Bronchus fibroblast of lung (primary cell): Measurements from ENCODE around the gene LMAN2. TPM values are rescaled to one million over a fixed set of nuclear protein-coding genes. Genes with fewer than 3 reads are reported as not detected.

Source experiments
- total RNA-seq: library from RNA; depleted of rRNA; stranded (reverse); fragments of >200 nt; gene quantifications from 2 replicates; pipeline ENCODE4 v1.2.3, GENCODE V29; 2015

LMAN2 gene
- total RNA-seq = 253 and 263 TPM in 2 replicates

DNA sequence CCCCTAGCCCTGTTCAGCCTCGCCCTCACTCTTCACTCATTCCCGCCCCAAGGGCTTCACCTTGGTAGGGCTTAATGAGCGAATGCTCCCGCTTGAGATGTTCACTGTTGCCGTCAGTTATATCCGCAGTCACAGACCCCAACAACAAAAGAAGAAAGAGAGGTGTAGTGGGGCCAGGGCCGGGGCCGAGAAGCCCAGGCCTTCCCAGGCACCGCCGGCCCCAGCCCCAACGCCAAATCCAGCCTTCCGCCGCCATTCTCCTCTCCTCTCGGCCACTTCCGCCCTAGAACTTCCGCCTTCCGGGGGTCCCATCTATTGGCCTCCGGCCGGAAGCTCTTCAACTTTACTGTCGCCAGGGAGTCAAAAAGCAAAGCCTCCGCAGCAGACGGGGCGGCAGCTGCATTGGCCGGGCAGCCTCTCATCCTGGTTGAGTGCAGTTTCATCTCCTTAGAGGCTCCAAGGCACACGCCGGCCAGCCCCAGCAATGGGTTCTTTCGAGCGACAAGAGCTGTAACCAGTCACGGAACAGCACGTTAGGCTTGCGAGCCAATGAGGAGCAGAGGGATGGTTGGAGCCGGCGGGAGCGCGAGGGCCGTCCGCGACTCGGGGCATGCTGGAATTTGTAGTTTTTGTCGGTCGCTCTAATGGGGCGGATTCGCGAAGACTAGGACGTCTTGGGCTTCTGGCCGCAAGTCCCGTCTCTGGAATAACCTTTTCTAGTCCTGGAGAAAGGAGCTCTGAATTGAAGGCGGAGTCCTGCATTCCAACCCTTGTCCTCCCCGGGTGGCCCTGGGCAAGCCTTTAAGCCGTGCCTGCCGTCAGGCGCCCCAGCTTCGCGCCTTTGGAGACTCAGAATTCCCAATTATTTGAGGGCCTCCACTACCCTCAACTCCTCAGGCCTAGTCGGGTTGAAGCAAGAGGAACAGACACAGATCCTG is at the start of gene LMAN2:
Gene LMAN2, minus strand, starts transcription at position 277 of the 938 bp plus-strand sequence. Its CDS starts 21 bp downstream, at position 256.

DNA sequence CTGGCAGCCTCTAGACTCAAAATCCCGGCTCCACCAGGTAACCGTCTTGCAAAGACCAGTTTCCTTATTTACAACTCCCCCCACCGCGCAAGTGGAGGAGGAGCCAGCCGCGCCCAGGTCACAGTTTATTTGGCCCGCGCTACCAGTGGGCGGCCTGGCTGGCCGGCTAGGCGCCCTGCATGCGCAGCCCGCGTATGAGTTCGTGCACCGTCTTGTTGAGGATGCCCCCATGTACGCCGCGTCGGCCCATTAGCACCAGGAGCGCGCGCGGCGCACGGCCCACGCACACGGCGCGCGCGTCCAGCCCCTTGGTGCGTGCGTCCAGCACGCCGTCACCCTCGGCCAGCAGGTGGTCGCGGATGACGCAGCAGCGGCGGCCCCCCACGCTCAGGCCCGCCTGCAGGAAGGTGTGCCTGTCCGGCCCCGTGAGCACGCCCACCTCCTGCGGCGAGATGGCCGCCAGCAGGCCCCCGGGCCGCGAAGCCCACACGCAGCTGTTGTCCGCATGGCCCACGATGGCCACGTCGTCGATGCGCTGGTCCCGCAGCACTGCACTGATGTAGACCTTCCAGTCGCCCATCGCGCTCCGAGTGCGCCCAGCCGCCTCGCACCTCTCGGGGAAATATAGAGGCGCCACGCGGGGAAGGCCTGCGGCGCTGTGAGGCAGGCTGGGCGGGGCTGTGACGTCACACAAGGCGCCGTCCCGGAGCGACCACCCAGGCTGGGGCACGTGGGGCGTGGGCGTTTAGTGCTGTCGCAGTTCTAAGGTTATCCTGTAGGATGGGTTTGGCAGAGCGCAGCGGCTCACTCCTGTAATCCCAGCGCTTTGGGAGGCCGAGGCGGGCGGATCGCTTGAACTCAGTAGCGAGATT is 48.8 kb upstream of the LMAN2 start, which contains the start of gene PFN3:
Gene PFN3, minus strand, starts transcription at position 665 of the 872 bp plus-strand sequence. Its CDS starts 85 bp downstream, at position 580.

DNA sequence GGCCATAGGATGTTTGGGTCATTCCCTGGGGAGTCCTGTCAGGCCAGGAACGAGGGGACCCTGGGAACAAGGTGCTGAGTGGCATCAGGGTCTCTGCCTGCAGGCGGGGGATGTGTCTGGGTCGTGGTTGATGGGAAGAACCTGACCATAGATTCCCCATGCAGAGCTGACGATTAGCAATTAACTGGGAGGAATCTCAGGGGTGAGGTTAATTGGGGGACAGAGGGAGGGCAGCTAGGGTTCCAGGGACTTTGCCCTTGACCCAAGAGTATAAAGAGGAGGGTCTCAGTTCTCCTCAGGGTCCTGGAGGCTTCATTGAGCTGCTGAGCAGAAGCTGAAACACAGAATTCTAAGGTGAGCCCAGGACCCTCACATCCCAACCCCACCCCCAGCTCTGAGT is 32.7 kb upstream of the LMAN2 start, which contains the start of gene SLC34A1:
Gene SLC34A1, plus strand, starts transcription at position 301 of the 400 bp plus-strand sequence. CDS start 1,308 bp downstream, outside the sequence.

GRCh38 chr5:177357459-177358351 is 6.2 kb upstream of the LMAN2 start, which contains the start of gene RGS14:
Gene RGS14 (plus strand): TSS chr5:177357924. CDS start chr5:177358025, 101 bp downstream.

DNA sequence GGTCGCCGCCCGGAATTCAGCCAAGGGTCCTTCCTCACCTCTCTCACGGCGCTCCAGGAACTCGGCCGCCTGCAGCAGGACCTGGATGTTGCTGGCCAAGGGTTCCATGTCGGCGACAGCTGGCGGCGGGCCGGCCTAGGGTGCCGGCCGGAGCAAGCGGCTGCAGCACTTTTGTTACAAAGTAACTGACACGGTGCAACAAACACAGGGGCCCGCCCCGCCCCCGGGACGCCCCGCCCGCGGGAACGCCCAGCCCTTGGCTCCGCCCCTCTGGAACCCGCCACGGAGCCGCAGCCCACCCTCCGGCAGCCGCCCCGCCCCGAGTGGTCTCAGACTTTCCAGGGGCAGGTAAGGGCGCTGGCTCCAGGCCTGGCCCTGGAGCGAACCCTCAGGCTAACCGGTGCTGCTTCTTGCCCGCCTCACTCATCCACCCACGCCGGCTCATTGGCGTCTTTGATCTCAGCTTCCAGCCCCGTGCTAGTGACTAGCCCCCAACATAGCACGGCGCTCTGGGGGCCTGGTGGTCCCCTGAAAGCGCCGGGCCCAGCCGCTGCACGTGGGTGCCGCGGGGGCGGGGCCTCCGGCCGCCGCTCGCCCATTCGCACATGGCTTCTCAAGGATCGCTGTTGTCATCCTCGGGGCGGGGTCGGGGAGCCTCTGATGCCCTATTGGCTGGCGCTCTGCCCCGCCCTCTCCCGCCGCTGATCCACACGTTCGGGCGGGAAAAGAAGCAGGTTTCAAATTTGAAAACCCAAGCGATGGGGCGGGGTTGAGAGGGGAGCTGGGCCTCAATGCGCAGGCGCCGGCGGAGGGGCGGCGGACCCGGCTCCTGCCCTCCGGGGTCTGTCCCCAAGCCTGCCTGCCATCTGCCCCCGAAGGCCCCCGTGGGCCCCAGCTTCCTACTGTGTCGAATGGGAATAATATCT is 39.5 kb downstream of the LMAN2 start, which contains the start of gene MXD3:
Gene MXD3, minus strand, starts transcription at position 176 of the 926 bp plus-strand sequence. Its CDS starts 68 bp downstream, at position 108.

DNA sequence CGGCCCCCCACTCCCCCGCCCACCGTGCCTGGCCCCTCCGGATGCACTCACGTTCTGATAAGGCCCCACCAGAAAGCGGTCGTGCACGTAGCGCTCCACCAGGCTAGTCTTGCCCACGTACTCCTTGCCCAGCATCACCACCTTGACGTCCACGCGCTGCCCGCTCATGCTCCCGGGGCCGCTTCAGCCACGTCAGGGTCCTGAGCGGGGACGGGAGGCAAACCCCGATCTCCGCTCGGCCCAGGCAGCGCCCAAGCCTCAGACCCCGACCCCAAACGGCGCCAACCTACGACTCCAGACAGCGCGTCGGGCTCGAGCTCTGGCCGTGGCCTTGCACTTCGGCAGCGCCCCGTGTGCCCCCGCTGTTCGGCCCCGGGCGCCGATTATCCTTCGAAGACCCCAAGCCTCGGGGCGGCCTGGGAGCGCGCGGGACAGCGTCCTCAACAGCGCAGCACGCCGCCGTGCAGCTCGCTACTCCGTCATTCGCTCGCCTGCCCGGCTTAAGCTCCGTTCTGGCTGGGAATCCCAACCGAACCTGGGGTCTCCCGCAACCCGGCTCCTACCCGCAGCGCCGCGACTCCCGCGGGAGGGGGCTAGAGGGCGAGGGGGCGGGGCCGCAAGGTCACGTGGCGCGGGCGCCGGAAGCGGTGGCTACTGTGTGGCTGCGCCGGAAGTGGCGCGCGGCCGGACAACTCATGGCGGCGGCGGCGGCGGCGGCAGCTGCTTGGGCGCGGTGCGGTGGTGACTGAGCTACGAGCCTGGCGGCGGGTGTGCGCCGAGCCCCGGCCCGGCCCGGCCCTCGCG is 48.1 kb downstream of the LMAN2 start, which contains the start of the genes PRELID1 and RAB24:
Gene PRELID1, plus strand, starts transcription at position 679 of the 804 bp plus-strand sequence. CDS start 187 bp downstream, outside the sequence.
Gene RAB24, minus strand, starts transcription at position 599 of the 804 bp plus-strand sequence. Its CDS starts 431 bp downstream, at position 168.

Other genes starting within 250 kb of the LMAN2 start
- 14.0 and 15.6 TPM in 2 replicates for gene NSD1, start 217.9 kb downstream of the LMAN2 start, total RNA-seq
- 21.5 and 22.0 TPM in 2 replicates for gene RAB24, start 47.9 kb downstream of the LMAN2 start, total RNA-seq
- gene PRELID1, start 47.9 kb downstream of the LMAN2 start, total RNA-seq = 230 and 248 TPM in 2 replicates
- gene MXD3, start 39.8 kb downstream of the LMAN2 start, total RNA-seq = 81.2 and 89.0 TPM in 2 replicates
- 5.1 and 13.1 TPM in 2 replicates for gene RGS14, start 6.3 kb upstream of the LMAN2 start, total RNA-seq
- not detected in 2 replicates for gene SLC34A1, start 32.8 kb upstream of the LMAN2 start, total RNA-seq
- not detected in 2 replicates for gene PFN3, start 49.0 kb upstream of the LMAN2 start, total RNA-seq
- gene F12, start 57.9 kb upstream of the LMAN2 start, total RNA-seq = 0.74 and 1.0 TPM in 2 replicates
- gene GRK6, start 75.0 kb upstream of the LMAN2 start, total RNA-seq = 31.7 and 34.5 TPM in 2 replicates
- 15.9 and 21.5 TPM in 2 replicates for gene PRR7, start 95.1 kb upstream of the LMAN2 start, total RNA-seq
- gene DBN1, start 122.0 kb upstream of the LMAN2 start, total RNA-seq = 224 and 238 TPM in 2 replicates
- gene PDLIM7, start 145.9 kb upstream of the LMAN2 start, total RNA-seq = 198 and 220 TPM in 2 replicates
- 0.17 and 0.74 TPM in 2 replicates for gene DOK3, start 158.2 kb upstream of the LMAN2 start, total RNA-seq
- 136 and 137 TPM in 2 replicates for gene DDX41, start 165.3 kb upstream of the LMAN2 start, total RNA-seq
- gene FAM193B, start 202.9 kb upstream of the LMAN2 start, total RNA-seq = 16.0 and 22.0 TPM in 2 replicates
- gene TMED9, start 240.5 kb upstream of the LMAN2 start, total RNA-seq = 139 and 146 TPM in 2 replicates
- 40.7 and 43.5 TPM in 2 replicates for gene B4GALT7, start 248.5 kb upstream of the LMAN2 start, total RNA-seq